ENCODE data around the gene RASSF8.

- TF ChIP-seq GATA2 (IDR thresholded peaks at IDR 0.05; ENCODE audit: low read depth, low read length), result no peak
- TF ChIP-seq GATA3 (IDR thresholded peaks at IDR 0.05; ENCODE audit: low read depth, low read length), result no peak
Observed at GRCh38 chr12:25950329-25951115, 8.0 kb upstream of the RASSF8 start.
